ENCODE data around the gene INTS3.
"Not testable (repeated sequence)": the region's sequence is repeated elsewhere in the genome, so short reads cannot be mapped to it uniquely, and the experiment has no call there.

The INTS3 gene

GRCh38 chr1:153778824-153779519, 51.1 kb downstream of the INTS3 start:
- no peak for DNase-seq

GRCh38 chr1:153779781-153780541, 52.1 kb downstream of the INTS3 start:
- no peak for DNase-seq

- DNase-seq = no peak
These were observed 52.7 kb downstream of the INTS3 start for GRCh38 chr1:153780551-153780950.

- DNase-seq = not testable (repeated sequence)
These were observed 54.8 kb downstream of the INTS3 start for GRCh38 chr1:153782648-153783047.

GRCh38 chr1:153783233-153784190, 55.7 kb downstream of the INTS3 start:
- DNase-seq = peak; percentile 83 to 98 (median 88)

- no peak for DNase-seq
These were observed 58.4 kb downstream of the INTS3 start for GRCh38 chr1:153786038-153786790.

- DNase-seq = peak in 2 of 6 experiments; percentile 3 to 13
These were observed 61.7 kb downstream of the INTS3 start for GRCh38 chr1:153789478-153790034.

- DNase-seq = no peak
These were observed 62.6 kb downstream of the INTS3 start for GRCh38 chr1:153790313-153790965.

GRCh38 chr1:153790966-153791647, 63.3 kb downstream of the INTS3 start:
- DNase-seq = no peak

GRCh38 chr1:153791648-153792253, 63.9 kb downstream of the INTS3 start:
- no peak for DNase-seq

GRCh38 chr1:153792631-153793041, 64.8 kb downstream of the INTS3 start:
- no peak for DNase-seq

- no peak for DNase-seq
These were observed 65.6 kb downstream of the INTS3 start for GRCh38 chr1:153793261-153793972.

GRCh38 chr1:153793973-153794615, 66.2 kb downstream of the INTS3 start:
- no peak for DNase-seq

- no peak for DNase-seq
These were observed 66.9 kb downstream of the INTS3 start for GRCh38 chr1:153794624-153795329.

- DNase-seq = no peak
These were observed 67.5 kb downstream of the INTS3 start for GRCh38 chr1:153795330-153795837.

- DNase-seq = no peak
These were observed 68.3 kb downstream of the INTS3 start for GRCh38 chr1:153795934-153796785.
